Mucosa of rectum (tissue), 2 donors: ENCODE data around the gene CABP4.

Experiments used
- H3K27ac ChIP-seq, 2 donors: one replicate each; pipeline ENCODE4 v1.7.0; 2013; ENCODE audit warnings: inconsistent platforms in 2 of 2, low read depth in 2 of 2, low read length in 2 of 2
- H3K27me3 ChIP-seq, 2 donors: one replicate each; pipeline ENCODE4 v1.7.0; 2013; ENCODE audit warnings: low read length in 2 of 2; ENCODE audit not compliant: control insufficient read depth in 2 of 2, insufficient read depth in 2 of 2
- H3K36me3 ChIP-seq, 2 donors: one replicate each; pipeline ENCODE4 v1.7.0; 2013; ENCODE audit warnings: low read length in 2 of 2; ENCODE audit not compliant: control insufficient read depth in 2 of 2, insufficient read depth in 2 of 2
- H3K4me1 ChIP-seq, 2 donors: one replicate each; pipeline ENCODE4 v1.7.0; 2013; ENCODE audit warnings: low read length in 2 of 2, mild to moderate bottlenecking in 1 of 2; ENCODE audit not compliant: control insufficient read depth in 2 of 2, insufficient read depth in 2 of 2
- H3K4me3 ChIP-seq, 2 donors: one replicate each; pipeline ENCODE4 v1.7.0; 2013; ENCODE audit warnings: low read length in 2 of 2
- H3K9ac ChIP-seq, 2 donors: one replicate each; pipeline ENCODE4 v1.7.0; 2013; ENCODE audit warnings: low read length in 2 of 2, low read depth in 1 of 2, mild to moderate bottlenecking in 1 of 2
- H3K9me3 ChIP-seq, 2 donors: one replicate each; pipeline ENCODE4 v1.7.0; 2013; ENCODE audit warnings: low read length in 2 of 2; ENCODE audit not compliant: control insufficient read depth in 2 of 2
- donor health status: healthy.
- donor health status: Normal muscosa, but diverticular disease.

CABP4 gene

GRCh38 chr11:67429038-67429668, 26.0 kb upstream of the CABP4 start:
- peak overlapping the region; percentile 83 to 89 for H3K27ac ChIP-seq
- H3K4me1 ChIP-seq, result peaks cover 15 to 16% of the 10 kb centered on the region in 2 donors
- H3K9ac ChIP-seq, result peak overlapping the region; percentile 95 to 98
- H3K36me3 ChIP-seq, result peaks cover 23 to 27% of the 10 kb centered on the region in 2 donors
- no peaks in the 10 kb centered on the region for H3K9me3 ChIP-seq
- H3K27me3 ChIP-seq, result no peaks in the 10 kb centered on the region
- peak overlapping the region; percentile 95 to 99 for H3K4me3 ChIP-seq

- Histone ChIP-seq H3K4me1 (peaks cover 15 to 16% of the 10 kb centered on the region in 2 donors), H3K36me3 (peaks cover 27 to 31% of the 10 kb centered on the region in 2 donors), H3K4me3 (peak overlapping the region in 1 of 2 donors; percentile 99), H3K27me3 (no peaks in the 10 kb centered on the region), H3K9me3 (no peaks in the 10 kb centered on the region), H3K9ac (no peak overlapping the region), H3K27ac (no peak overlapping the region)
Observed at GRCh38 chr11:67429722-67430121, 25.4 kb upstream of the CABP4 start.

- Histone ChIP-seq H3K27ac (no peak overlapping the region), H3K27me3 (no peaks in the 10 kb centered on the region), H3K36me3 (peaks cover 34 to 35% of the 10 kb centered on the region in 2 donors), H3K9ac (no peak overlapping the region), H3K4me1 (peaks cover 15 to 18% of the 10 kb centered on the region in 2 donors), H3K4me3 (no peak overlapping the region), H3K9me3 (no peaks in the 10 kb centered on the region)
Observed at GRCh38 chr11:67431346-67432249, 23.6 kb upstream of the CABP4 start.

GRCh38 chr11:67432655-67433349, 22.4 kb upstream of the CABP4 start:
- Histone ChIP-seq H3K27me3 (no peaks in the 10 kb centered on the region), H3K9ac (no peak overlapping the region), H3K4me3 (no peak overlapping the region), H3K4me1 (peaks cover 11 to 14% of the 10 kb centered on the region in 2 donors), H3K36me3 (peaks cover 37 to 38% of the 10 kb centered on the region in 2 donors), H3K9me3 (no peaks in the 10 kb centered on the region), H3K27ac (no peak overlapping the region)

GRCh38 chr11:67433536-67434394, 21.4 kb upstream of the CABP4 start:
- Histone ChIP-seq H3K4me3 (no peak overlapping the region), H3K36me3 (peaks cover 38% of the 10 kb centered on the region in 2 donors), H3K9ac (no peak overlapping the region), H3K9me3 (no peaks in the 10 kb centered on the region), H3K27me3 (no peaks in the 10 kb centered on the region), H3K27ac (no peak overlapping the region), H3K4me1 (peaks cover 8 to 12% of the 10 kb centered on the region in 2 donors)

- Histone ChIP-seq H3K9me3 (no peaks in the 10 kb centered on the region), H3K4me3 (no peak overlapping the region), H3K36me3 (peaks cover 40 to 42% of the 10 kb centered on the region in 2 donors), H3K9ac (no peak overlapping the region), H3K4me1 (peaks cover 2 to 9% of the 10 kb centered on the region in 2 donors), H3K27me3 (no peaks in the 10 kb centered on the region), H3K27ac (no peak overlapping the region)
Observed at GRCh38 chr11:67434395-67434881, 20.7 kb upstream of the CABP4 start.

GRCh38 chr11:67435031-67435726, 20.0 kb upstream of the CABP4 start:
- Histone ChIP-seq H3K9me3 (no peaks in the 10 kb centered on the region), H3K27ac (peak overlapping the region in 1 of 2 donors; percentile 32), H3K9ac (no peak overlapping the region), H3K4me1 (peaks cover 0 to 13% of the 10 kb centered on the region in 2 donors), H3K27me3 (no peaks in the 10 kb centered on the region), H3K36me3 (peaks cover 41 to 47% of the 10 kb centered on the region in 2 donors), H3K4me3 (peak overlapping the region in 1 of 2 donors; percentile 1)

GRCh38 chr11:67435727-67436458, 19.3 kb upstream of the CABP4 start:
- Histone ChIP-seq H3K4me1 (peaks cover 2 to 13% of the 10 kb centered on the region in 2 donors), H3K4me3 (peak overlapping the region; percentile 1 to 75), H3K9ac (no peak overlapping the region), H3K27ac (peak overlapping the region; percentile 32 to 37), H3K36me3 (peaks cover 48 to 49% of the 10 kb centered on the region in 2 donors), H3K27me3 (no peaks in the 10 kb centered on the region), H3K9me3 (no peaks in the 10 kb centered on the region)
